KBM-7 (cell line): ENCODE measurements around the gene IL1RAPL2.

Experiments used
- DNase-seq: peaks from one replicate; pipeline ENCODE4 v3.0.0-alpha.2; 2015
- in situ Hi-C: fragments of 300-500 bp; cut with MboI; formaldehyde crosslinking; loops from 2 replicates; pipeline ENCODE4 v1.14.3; 2020; ENCODE audit warnings: low sequenced_read_pairs, low pct_unique_long_range_greater_than_20kb, mixed read lengths

IL1RAPL2 gene

GRCh38 chrX:105299286-105299685, 733.3 kb downstream of the IL1RAPL2 start:
- in situ Hi-C loops, result no loop called here
- DNase-seq, result no peak

- DNase-seq, result no peak
- in situ Hi-C loops, result no loop called here
Observed at GRCh38 chrX:105302246-105302645, 736.2 kb downstream of the IL1RAPL2 start.

DNA sequence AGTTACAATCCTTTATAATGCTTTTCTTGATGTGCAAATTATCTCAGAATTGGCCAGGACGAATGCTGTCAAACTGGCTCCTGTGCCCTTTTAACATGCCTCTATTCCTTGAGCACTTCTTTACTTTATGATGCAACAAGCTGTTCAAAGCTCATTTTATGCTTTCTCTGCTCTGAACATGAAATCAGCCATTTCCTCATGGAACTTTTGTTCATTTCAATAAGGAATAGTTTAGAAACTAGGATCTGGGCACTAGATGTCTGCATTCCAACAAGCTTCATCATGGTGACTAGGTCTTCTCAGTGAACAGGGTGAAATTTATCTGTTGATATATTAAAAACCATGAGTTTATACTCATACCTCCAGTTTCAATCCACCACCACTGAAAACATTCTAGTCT, 741.8 kb downstream of the IL1RAPL2 start:
- DNase-seq, result no peak
- in situ Hi-C loops, result no loop called here

- in situ Hi-C loops, result no loop called here
- no peak for DNase-seq
Observed at GRCh38 chrX:105313596-105313995, 747.6 kb downstream of the IL1RAPL2 start.

DNA sequence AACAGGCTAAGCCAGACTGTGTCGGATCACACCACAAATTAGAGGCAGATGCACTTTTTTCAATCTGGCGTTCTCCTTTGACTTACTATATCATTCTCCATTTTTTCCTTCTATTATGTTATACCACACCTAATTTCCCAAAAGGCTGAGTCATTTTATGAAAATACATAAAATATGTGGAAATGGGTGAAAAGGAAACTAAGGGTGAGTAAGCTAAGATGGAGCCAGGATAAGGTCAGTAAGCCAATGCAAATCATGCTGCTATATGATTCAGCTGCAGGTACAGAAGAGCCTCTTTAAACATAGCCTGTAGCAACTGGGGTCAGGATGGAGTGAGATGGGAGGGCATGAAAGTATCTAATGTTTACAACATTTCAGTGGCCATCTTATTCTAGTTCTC, 748.5 kb downstream of the IL1RAPL2 start:
- in situ Hi-C loops, result no loop called here
- DNase-seq, result no peak

GRCh38 chrX:105315248-105315647, 749.2 kb downstream of the IL1RAPL2 start:
- no peak for DNase-seq
- in situ Hi-C loops, result no loop called here

GRCh38 chrX:105317117-105317516, 751.1 kb downstream of the IL1RAPL2 start:
- DNase-seq, result no peak
- in situ Hi-C loops, result no loop called here

- DNase-seq, result no peak
- in situ Hi-C loops, result no loop called here
Observed at GRCh38 chrX:105323928-105324327, 757.9 kb downstream of the IL1RAPL2 start.

- in situ Hi-C loops, result no loop called here
- DNase-seq, result no peak
Observed at GRCh38 chrX:105328773-105329172, 762.8 kb downstream of the IL1RAPL2 start.

GRCh38 chrX:105331244-105331643, 765.2 kb downstream of the IL1RAPL2 start:
- no peak for DNase-seq
- in situ Hi-C loops, result no loop called here

DNA sequence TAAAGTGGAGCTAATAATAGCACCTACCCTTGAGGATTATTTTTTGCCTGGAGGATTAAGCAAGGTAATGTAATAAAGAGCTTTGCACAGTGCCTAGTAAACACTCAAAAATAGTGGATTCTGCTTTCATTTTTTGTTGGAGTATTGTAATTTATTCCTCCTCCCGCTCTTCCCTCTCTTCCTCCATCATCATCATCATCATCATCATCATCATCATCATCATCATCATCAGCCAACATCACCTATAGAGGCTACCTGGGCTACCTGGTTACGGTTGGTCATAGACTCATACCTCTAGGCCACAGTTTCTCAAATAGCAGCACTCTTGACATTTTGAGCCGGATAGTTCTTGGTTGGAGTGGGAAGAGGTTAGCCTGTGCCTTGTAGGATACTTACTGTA, 781.4 kb downstream of the IL1RAPL2 start:
- in situ Hi-C loops, result no loop called here
- DNase-seq, result no peak

DNA sequence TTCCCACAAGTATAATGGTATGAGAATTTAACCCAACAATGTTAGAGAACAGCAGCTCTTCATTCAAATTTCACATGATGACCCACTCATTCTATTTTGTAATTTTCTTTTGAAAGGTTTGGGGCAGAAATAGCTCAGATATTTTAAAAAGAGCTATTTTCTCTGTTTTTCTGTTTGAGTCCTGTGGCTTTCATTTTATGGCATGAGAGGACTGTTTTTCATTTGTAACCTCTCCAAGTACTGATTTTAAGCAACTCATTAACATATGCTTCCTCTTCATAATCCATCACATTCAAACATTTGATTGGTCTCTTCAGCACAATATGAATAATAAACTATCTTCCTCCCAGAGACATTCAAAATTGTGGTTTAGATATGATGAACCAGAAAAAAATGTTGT, 783.5 kb downstream of the IL1RAPL2 start:
- in situ Hi-C loops, result no loop called here

DNA sequence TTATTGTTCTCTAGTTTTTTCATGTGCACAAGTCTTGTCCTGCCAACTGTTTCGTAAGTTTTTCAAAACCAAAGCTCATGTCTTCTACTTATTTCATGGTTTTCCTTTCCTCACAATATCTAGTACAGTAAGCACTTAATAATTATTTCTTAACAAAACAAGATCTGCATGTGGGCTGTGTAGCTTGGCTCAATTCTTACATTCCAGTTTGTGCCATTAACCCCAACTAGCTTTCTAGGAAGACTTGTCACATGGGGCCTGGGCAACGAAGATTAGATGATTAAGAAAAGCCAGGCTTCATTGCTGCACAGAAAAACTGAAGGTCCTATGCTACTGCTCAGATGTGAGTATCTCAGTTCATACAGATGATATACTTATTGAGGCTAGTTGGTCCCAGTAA, 809.8 kb downstream of the IL1RAPL2 start:
- no peak for DNase-seq
- in situ Hi-C loops, result no loop called here

More for the DNA sequence above, 783.5 kb downstream of the IL1RAPL2 start:
- DNase-seq, result no peak

- in situ Hi-C loops, result no loop called here
- DNase-seq, result no peak
Observed at GRCh38 chrX:105424729-105425128, 858.7 kb downstream of the IL1RAPL2 start.

- in situ Hi-C loops, result no loop called here
- DNase-seq, result no peak
Observed at GRCh38 chrX:105451401-105451800, 885.4 kb downstream of the IL1RAPL2 start.

GRCh38 chrX:105458846-105459245, 892.8 kb downstream of the IL1RAPL2 start:
- in situ Hi-C loops, result no loop called here

DNA sequence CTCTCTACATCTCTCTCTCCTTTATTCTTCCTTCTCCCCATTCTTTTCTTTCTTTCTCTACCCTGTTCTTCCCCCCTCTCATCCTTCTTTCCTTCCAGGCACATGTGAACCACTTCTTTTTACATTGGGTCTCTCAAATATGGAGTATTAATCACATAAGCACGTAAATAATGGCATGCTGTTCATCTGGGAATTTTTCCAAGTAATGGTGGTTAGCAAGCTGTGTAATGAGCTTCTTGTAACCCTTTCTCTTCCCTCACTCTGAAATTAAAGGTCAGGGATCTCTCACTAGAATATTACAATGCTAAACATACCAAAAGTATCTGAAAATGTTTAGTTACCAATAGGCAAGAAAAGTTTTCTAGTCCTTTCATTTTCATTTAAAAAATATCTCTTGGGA, 894.4 kb downstream of the IL1RAPL2 start:
- DNase-seq, result no peak
- in situ Hi-C loops, result no loop called here

More at GRCh38 chrX:105458846-105459245, 892.8 kb downstream of the IL1RAPL2 start:
- DNase-seq, result no peak

DNA sequence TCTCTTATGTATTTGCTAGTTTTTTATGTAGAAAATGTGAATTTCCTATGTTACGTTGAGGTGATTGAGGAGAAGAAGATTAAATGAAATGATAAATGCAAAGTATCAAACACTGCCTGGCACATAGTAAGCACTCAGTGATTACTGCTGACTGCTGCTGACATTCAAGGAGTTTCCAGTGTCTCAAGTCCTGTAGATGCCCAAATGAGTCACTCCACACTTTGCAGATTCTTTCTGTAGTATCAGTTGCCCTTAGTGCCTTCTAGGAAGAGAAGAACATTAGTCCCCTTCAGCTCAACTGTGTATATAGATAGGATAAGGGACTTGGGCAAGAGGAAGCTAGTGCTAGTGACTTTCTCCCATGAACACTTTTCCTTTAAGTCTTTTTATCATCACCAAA, 895.0 kb downstream of the IL1RAPL2 start:
- in situ Hi-C loops, result no loop called here
- no peak for DNase-seq

DNA sequence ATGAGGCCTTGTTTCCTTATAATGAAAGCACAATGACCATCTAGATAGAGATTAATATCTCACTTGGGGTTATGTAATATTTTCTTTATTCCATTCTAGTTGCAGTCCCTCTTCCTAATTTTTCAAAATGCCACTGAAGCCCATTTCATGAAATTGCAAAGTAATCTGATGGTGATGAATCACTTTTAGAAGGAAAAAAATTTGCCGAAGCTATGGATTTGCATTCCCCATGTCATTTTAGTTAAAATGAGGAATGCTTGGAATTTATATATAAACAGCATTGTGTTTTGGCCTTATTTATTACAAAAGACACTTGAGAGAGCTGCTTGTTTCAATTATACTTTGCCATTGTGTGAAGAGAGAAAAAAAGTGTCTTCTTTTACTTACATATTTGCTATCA, 896.2 kb downstream of the IL1RAPL2 start:
- DNase-seq, result no peak
- in situ Hi-C loops, result no loop called here

GRCh38 chrX:105463473-105463872, 897.5 kb downstream of the IL1RAPL2 start:
- no peak for DNase-seq
- in situ Hi-C loops, result no loop called here

DNA sequence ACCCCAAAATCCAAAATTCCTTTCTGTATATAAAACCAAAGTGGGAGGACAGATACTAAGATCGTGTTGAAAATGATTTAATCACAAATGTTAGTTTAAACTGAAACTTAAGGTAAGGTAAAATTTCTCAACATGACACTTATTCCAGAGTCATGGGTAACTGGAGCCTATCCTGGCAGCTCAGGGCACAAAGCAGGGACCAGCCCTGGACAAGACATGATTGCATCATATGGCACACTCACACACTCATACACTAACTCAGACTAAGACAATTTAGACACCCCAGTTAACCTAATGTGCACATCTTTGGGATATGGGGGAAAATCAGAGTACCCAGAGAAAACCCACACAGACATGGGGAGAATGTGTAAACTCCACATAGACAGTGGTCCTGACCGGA, 898.6 kb downstream of the IL1RAPL2 start:
- in situ Hi-C loops, result no loop called here
- no peak for DNase-seq

- in situ Hi-C loops, result no loop called here
- DNase-seq, result no peak
Observed at GRCh38 chrX:105468741-105469140, 902.7 kb downstream of the IL1RAPL2 start.
